Activated CD8-positive, alpha-beta T cell treated with anti-CD3 and anti-CD28 coated beads for 36 hours (primary cell): ENCODE results near the gene P2RX2. TPM values are rescaled to one million over a fixed set of nuclear protein-coding genes. Genes with fewer than 3 reads are reported as not detected.

Source experiments
- ATAC-seq: fragments of 200-7000 bp; cut with Tn5 transposase; one replicate; pipeline ENCODE4 v1.10.0; 2021; ENCODE audit warnings: mild to moderate bottlenecking, moderate library complexity
- CTCF ChIA-PET: fragments of 350-600 bp; sonication (Branson Sonifier 250); formaldehyde crosslinking; loops from one replicate; lab custom pipeline; 2021; ENCODE audit warnings: antibody characterized with exemption; lab: Charles Lee
- POLR2A ChIA-PET: fragments of 350-600 bp; sonication (Branson Sonifier 250); formaldehyde crosslinking; loops from one replicate; lab custom pipeline; 2021; ENCODE audit warnings: antibody characterized with exemption; lab: Charles Lee
- DNase-seq: peaks from one replicate; pipeline ENCODE4 v3.0.0-alpha.2; 2020
- H3K27ac Mint-ChIP-seq: one replicate; pipeline ENCODE4 v1.8.0; 2021; ENCODE audit warnings: mild to moderate bottlenecking, mixed read lengths
- H3K27me3 Mint-ChIP-seq: one replicate; pipeline ENCODE4 v1.8.0; 2021; ENCODE audit warnings: mixed read lengths
- H3K36me3 Mint-ChIP-seq: one replicate; pipeline ENCODE4 v1.8.0; 2021; ENCODE audit warnings: low read depth, mixed read lengths
- H3K4me1 Mint-ChIP-seq: one replicate; pipeline ENCODE4 v1.8.0; 2021; ENCODE audit warnings: low read depth, mixed read lengths
- H3K4me3 Mint-ChIP-seq: one replicate; pipeline ENCODE4 v1.8.0; 2021; ENCODE audit warnings: mild to moderate bottlenecking, moderate library complexity, mixed read lengths
- H3K9me3 Mint-ChIP-seq: one replicate; pipeline ENCODE4 v1.8.0; 2021; ENCODE audit warnings: mixed read lengths
- CTCF ChIP-seq: fragments of 200-600 bp; IDR thresholded peaks from one replicate; pipeline ENCODE4 v1.8.0; 2022; ENCODE audit warnings: antibody characterized with exemption, mild to moderate bottlenecking
- intact Hi-C: fragments of 100-400 bp; cut with micrococcal nuclease; formaldehyde crosslinking; loops from one replicate; pipeline ENCODE4 v1.10.0; 2022
- total RNA-seq, 2 experiments: library from RNA; stranded (reverse); gene quantifications; one replicate each; pipeline ENCODE4 v1.2.3, GENCODE V29; 2021

P2RX2 gene
- total RNA-seq, 2 experiments from 2014 or later: not detected

- ATAC-seq (no peak), DNase-seq (no peak)
- TF ChIP-seq CTCF: no peak
- no peaks in the 10 kb centered on the region for H3K9me3 Mint-ChIP-seq
- ChIA-PET CTCF (interaction anchor here (1.4 kb wide), 1 partner anchor 10 kb away, joined by 4 read pairs; no protein-coding TSS in a partner anchor), POLR2A (interaction anchor here (0.8 kb wide), 1 partner anchor 143 kb away, joined by 3 read pairs; no protein-coding TSS in a partner anchor)
- no peaks in the 10 kb centered on the region for H3K4me1 Mint-ChIP-seq
- intact Hi-C loops: no loop called here
- peaks cover 3% of the 10 kb centered on the region for H3K27me3 Mint-ChIP-seq
- peaks cover 16% of the 10 kb centered on the region for H3K36me3 Mint-ChIP-seq
- no peak overlapping the region for H3K4me3 Mint-ChIP-seq
- H3K27ac Mint-ChIP-seq: no peak overlapping the region
Observed at GRCh38 chr12:132624910-132625630, 6.5 kb downstream of the P2RX2 start.

GRCh38 chr12:132625731-132626430, 7.3 kb downstream of the P2RX2 start:
- peaks cover 21% of the 10 kb centered on the region for H3K36me3 Mint-ChIP-seq

GRCh38 chr12:132629330-132629729, 10.8 kb downstream of the P2RX2 start:
- ATAC-seq: no peak
- no peak overlapping the region for H3K27ac Mint-ChIP-seq

More at GRCh38 chr12:132625731-132626430, 7.3 kb downstream of the P2RX2 start:
- intact Hi-C loops: no loop called here
- no peak for ATAC-seq
- CTCF ChIA-PET: interaction anchor here (0.9 to 1.3 kb wide), 3 partner anchors 10 to 13 kb away, joined by 3 to 6 read pairs (median 5); no protein-coding TSS in a partner anchor
- no peak for DNase-seq
- Mint-ChIP-seq H3K27me3 (peaks cover 2% of the 10 kb centered on the region), H3K4me1 (no peaks in the 10 kb centered on the region), H3K9me3 (no peaks in the 10 kb centered on the region), H3K4me3 (no peak overlapping the region), H3K27ac (no peak overlapping the region)
- POLR2A ChIA-PET: no interaction called here
- TF ChIP-seq CTCF: no peak

GRCh38 chr12:132630672-132631071, 12.1 kb downstream of the P2RX2 start:
- intact Hi-C loops: no loop called here
- H3K27me3 Mint-ChIP-seq: no peaks in the 10 kb centered on the region
- H3K27ac Mint-ChIP-seq: no peak overlapping the region
- ChIA-PET CTCF (interaction anchor here (1.9 to 2.1 kb wide), 2 partner anchors 8 to 16 kb away, joined by 5 to 7 read pairs; no protein-coding TSS in a partner anchor), POLR2A (interaction anchor here (1.5 kb wide), 1 partner anchor 10 kb away, joined by 5 read pairs; no protein-coding TSS in a partner anchor)
- H3K4me3 Mint-ChIP-seq: no peak overlapping the region
- ATAC-seq (no peak), DNase-seq (no peak)
- no peaks in the 10 kb centered on the region for H3K9me3 Mint-ChIP-seq
- peaks cover 55% of the 10 kb centered on the region for H3K36me3 Mint-ChIP-seq
- no peak for TF ChIP-seq CTCF
- no peaks in the 10 kb centered on the region for H3K4me1 Mint-ChIP-seq

More at GRCh38 chr12:132629330-132629729, 10.8 kb downstream of the P2RX2 start:
- Mint-ChIP-seq H3K4me1 (no peaks in the 10 kb centered on the region), H3K4me3 (no peak overlapping the region), H3K36me3 (peaks cover 42% of the 10 kb centered on the region), H3K27me3 (no peaks in the 10 kb centered on the region), H3K9me3 (no peaks in the 10 kb centered on the region)
- TF ChIP-seq CTCF: no peak
- POLR2A ChIA-PET: no interaction called here
- DNase-seq: no peak
- CTCF ChIA-PET: interaction anchor here (1.9 kb wide), 1 partner anchor 9 kb away, joined by 5 read pairs; no protein-coding TSS in a partner anchor
- intact Hi-C loops: no loop called here
